Retinal pigment epithelial cell (primary cell): Measurements from ENCODE around the gene PIM2.

Experiments
- DNase-seq: peaks from one replicate; pipeline ENCODE4 v3.0.0-alpha.2; 2010; ENCODE audit warnings: low read depth
- H3K4me3 ChIP-seq: 2 replicates; pipeline ENCODE4 v1.5.1; 2011; ENCODE audit warnings: mild to moderate bottlenecking, low read length, control low read depth, moderate library complexity
- TF ChIP-seq, protein P1 (sequence below): conservative IDR thresholded peaks from 2 replicates; pipeline ENCODE4 v1.5.1; 2011; ENCODE audit warnings: low read depth, low read length, control low read depth, inconsistent platforms

The PIM2 gene

DNA sequence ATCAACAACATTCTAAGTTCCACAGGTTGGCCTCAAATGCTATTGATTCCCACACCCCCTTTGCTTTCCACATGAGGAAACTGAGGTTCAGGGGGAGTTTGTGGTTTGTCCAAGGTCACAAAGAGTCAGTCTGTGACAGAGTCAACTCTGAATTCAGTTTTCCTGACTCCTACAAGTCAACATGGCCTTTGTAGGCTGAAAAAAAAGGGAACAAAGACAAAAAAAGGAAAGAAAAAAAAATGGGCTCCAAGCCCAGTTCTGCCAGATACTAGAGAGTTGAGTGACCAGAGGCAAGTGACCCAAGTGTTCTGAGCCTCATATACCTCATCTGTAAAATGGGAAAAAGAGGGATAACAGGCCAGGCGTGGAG is 16.5 kb upstream of the PIM2 start:
- no peak for DNase-seq
- TF ChIP-seq, protein P1, sequence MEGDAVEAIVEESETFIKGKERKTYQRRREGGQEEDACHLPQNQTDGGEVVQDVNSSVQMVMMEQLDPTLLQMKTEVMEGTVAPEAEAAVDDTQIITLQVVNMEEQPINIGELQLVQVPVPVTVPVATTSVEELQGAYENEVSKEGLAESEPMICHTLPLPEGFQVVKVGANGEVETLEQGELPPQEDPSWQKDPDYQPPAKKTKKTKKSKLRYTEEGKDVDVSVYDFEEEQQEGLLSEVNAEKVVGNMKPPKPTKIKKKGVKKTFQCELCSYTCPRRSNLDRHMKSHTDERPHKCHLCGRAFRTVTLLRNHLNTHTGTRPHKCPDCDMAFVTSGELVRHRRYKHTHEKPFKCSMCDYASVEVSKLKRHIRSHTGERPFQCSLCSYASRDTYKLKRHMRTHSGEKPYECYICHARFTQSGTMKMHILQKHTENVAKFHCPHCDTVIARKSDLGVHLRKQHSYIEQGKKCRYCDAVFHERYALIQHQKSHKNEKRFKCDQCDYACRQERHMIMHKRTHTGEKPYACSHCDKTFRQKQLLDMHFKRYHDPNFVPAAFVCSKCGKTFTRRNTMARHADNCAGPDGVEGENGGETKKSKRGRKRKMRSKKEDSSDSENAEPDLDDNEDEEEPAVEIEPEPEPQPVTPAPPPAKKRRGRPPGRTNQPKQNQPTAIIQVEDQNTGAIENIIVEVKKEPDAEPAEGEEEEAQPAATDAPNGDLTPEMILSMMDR, result no peak
- no peak overlapping the region for H3K4me3 ChIP-seq

DNA sequence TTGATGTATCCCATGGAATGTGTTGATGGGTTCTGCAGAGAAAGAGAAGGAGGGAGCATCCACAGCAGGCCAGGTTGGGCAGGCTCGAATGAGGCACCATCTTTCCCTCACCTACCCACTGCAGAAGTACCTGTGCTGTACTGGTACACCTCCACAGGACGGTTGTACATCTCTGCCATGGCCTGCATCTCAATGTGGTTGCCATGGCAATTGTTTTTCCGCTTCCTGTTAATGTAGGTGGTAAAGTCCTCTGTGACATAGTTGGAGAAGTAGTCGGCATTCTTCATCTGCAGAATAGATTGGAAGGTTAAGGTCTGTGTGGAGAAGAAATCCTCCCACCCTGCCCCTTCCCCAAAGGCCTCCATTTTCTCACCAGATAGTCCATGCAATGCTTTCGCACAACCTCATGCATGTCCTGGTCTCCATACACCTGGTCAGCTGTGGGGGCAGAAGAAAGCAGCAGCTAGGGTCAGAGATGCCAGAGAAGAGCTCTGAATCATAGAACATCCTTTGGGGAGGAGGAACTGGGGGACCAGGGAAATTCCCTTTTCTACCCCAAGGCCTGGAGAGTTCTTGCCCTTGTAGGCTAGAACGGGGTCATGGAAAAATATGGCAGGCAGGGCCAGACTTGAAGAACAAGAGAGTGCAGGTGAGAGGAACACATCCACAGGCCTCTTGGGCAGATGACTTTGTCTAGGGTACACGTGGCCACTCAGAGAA is 15.9 kb upstream of the PIM2 start:
- DNase-seq, result no peak
- H3K4me3 ChIP-seq, result no peak overlapping the region
- TF ChIP-seq, protein P1, result no peak

DNA sequence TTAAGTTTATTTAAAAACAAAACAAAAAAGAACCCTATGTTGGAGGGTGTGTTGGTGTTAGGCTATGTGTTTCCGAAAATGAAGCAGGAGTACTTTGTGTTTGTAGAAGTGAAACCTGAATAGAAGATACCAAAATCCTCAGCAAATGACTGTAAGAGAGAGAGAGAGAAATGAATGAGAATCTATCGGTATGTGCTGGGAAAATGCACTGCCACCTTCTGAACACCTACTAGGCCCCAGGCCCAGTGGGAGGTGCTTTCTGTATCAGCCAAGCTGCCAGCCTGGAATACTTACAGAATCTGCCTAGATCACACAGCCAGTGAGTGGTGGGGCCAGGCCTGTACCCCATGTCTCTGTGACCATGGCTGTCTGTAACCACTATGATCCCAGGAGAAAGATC is 14.9 kb upstream of the PIM2 start:
- TF ChIP-seq, protein P1, result no peak
- no peak for DNase-seq
- no peak overlapping the region for H3K4me3 ChIP-seq

DNA sequence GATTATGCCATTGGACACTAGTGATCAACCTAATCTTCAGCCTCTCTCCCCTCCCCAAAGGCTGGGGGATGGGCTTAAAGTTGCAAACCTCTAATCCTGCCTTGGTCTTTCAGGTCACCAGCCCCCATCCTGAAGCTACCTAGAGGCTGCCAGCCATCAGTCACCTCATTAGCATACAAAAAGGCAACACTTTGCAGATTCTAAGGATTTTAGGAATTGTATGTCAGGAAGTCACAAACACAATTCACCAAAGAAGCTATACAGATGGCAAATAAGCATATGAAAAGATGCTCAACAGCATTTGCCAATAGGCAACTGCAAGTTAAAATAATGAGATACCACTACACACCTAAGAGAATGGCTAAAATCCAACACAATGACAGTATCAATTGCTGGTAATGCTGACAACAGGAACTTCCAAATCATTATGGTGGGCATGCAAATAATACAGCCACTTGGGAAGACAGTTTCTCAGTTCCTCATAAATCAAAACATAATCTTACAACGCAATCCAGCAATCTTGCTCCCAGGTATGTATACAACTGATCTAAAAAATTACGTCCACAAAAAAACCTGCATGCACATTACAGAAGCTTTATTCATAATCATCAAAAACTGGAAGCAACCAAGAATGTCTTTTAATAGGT is 9.0 kb upstream of the PIM2 start:
- TF ChIP-seq, protein P1, result no peak
- DNase-seq, result no peak
- H3K4me3 ChIP-seq, result no peak overlapping the region

DNA sequence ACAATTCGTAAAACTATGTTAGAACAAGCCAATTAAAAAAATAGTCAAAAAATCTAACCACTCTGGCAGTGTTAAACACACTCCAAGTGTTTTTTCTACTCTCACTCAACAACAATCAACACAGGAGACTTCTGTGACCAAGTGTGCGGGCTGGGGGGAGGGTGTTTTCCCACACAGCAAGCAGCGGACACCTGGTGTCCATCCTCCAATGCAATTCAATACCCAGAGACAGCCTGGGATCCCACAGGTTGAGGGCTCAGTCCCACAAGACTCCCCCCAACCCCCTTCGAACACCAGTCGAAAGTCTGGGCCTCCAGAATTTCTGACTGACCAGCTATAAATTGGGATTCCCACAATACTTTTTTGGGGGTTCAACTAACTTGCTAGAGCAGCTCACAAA is 8.3 kb upstream of the PIM2 start:
- TF ChIP-seq, protein P1, result no peak
- no peak for DNase-seq

DNA sequence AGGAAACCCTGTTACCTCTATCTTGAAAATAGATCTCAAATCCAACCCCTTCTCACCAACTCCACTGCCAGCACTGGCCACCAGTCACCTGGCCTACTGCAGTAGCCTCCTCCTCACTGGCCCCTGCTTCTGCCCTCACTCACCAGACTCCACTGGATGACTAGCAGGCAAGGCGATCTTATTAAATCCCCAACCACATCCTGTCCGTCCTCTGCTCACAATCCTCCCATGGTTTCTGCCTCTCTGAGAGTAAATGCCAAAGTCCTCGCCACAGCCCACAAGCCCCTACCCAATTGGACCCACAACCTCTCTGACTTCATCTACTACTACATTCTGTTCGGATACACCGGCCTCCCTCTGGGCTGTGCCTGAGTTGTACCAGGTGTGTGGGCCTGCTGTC is 5.4 kb upstream of the PIM2 start:
- no peak overlapping the region for H3K4me3 ChIP-seq
- TF ChIP-seq, protein P1, result no peak
- DNase-seq, result no peak

More for the DNA sequence above, 8.3 kb upstream of the PIM2 start:
- no peak overlapping the region for H3K4me3 ChIP-seq

DNA sequence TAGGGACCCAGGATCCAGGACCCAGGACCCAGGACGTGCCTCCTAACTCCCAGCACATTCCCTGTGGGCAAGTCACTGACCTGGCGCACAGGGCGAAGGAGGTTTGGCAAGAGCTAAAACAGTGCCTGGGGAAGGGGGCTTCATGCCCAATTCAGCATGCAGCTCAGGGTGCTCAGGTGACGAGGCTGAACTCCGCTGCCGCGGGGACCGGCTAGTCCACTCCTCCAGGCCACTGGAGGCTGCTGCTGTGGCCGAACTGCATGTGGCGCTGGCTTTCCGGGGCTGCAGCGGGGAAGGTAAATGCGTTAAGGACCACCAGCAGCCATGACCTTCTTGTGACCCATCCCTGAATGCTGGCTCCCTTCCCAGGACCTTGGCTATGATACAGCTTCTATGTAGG is 4.9 kb upstream of the PIM2 start:
- no peak overlapping the region for H3K4me3 ChIP-seq
- TF ChIP-seq, protein P1, result no peak
- no peak for DNase-seq
